Liver (tissue), 9 donors: ENCODE results near the gene TRIM29. TPM values are rescaled to one million over a fixed set of nuclear protein-coding genes. Genes with fewer than 3 reads are reported as not detected.

Source experiments
- DNase-seq: peaks from one replicate; pipeline ENCODE4 v3.0.0-alpha.2; 2017; ENCODE audit warnings: low spot score
- H3K27ac ChIP-seq, 2 donors: one replicate each; pipeline ENCODE4 v1.7.0; 2013; ENCODE audit warnings: inconsistent platforms in 2 of 2, low read length in 2 of 2, control low read depth in 1 of 2, low read depth in 1 of 2, mild to moderate bottlenecking in 1 of 2
- H3K27me3 ChIP-seq, 4 donors: one replicate each; pipeline versions ENCODE4 v1.6.1 to v1.7.0; 2013; ENCODE audit warnings: low read length in 3 of 4, inconsistent platforms in 1 of 4, mild to moderate bottlenecking in 1 of 4, moderate library complexity in 1 of 4; ENCODE audit not compliant: control insufficient read depth in 4 of 4, insufficient read depth in 4 of 4
- H3K36me3 ChIP-seq, 4 donors: one replicate each; pipeline versions ENCODE4 v1.6.1 to v1.7.0; 2013; ENCODE audit warnings: low read length in 3 of 4, mild to moderate bottlenecking in 3 of 4, low read depth in 1 of 4, moderate library complexity in 1 of 4; ENCODE audit not compliant: control insufficient read depth in 4 of 4, insufficient read depth in 3 of 4
- H3K4me1 ChIP-seq, 4 donors: one replicate each; pipeline versions ENCODE4 v1.6.1 to v1.7.0; 2013; ENCODE audit warnings: low read length in 3 of 4, mild to moderate bottlenecking in 3 of 4, moderate library complexity in 1 of 4; ENCODE audit not compliant: control insufficient read depth in 4 of 4, insufficient read depth in 4 of 4
- H3K4me3 ChIP-seq, 3 donors: one replicate each; pipeline versions ENCODE4 v1.6.1 to v1.7.0; 2013; ENCODE audit warnings: low read length in 3 of 3, control low read depth in 1 of 3, low read depth in 1 of 3, mild to moderate bottlenecking in 1 of 3
- H3K9ac ChIP-seq, 2 donors: one replicate each; pipeline ENCODE4 v1.7.0; 2013; ENCODE audit warnings: low read length in 2 of 2, mild to moderate bottlenecking in 2 of 2, moderate library complexity in 2 of 2, control low read depth in 1 of 2, low read depth in 1 of 2
- H3K9me3 ChIP-seq, 4 donors: one replicate each; pipeline versions ENCODE4 v1.6.1 to v1.7.0; 2013; ENCODE audit warnings: low read length in 3 of 4; ENCODE audit not compliant: control insufficient read depth in 4 of 4
- ATF3 ChIP-seq: IDR thresholded peaks from 2 replicates; pipeline ENCODE4 v1.6.1; 2016; ENCODE audit warnings: antibody characterized with exemption
- CTCF ChIP-seq: fragments of 150-350 bp; IDR thresholded peaks from 2 replicates; pipeline ENCODE4 v1.5.1; 2017; ENCODE audit warnings: improper control_type of control experiment, low read depth, low read length; ENCODE audit not compliant: missing input control
- EGR1 ChIP-seq, 2 donors: IDR thresholded peaks; 2 replicates each; pipeline ENCODE4 v1.6.1; 2016 to 2018; ENCODE audit warnings: antibody characterized with exemption in 2 of 2, low read depth in 2 of 2
- FOXA1 ChIP-seq: IDR thresholded peaks from 2 replicates; pipeline ENCODE4 v1.6.1; 2016; ENCODE audit warnings: antibody characterized with exemption
- FOXA2 ChIP-seq: IDR thresholded peaks from 2 replicates; pipeline ENCODE4 v1.6.1; 2016; ENCODE audit warnings: antibody characterized with exemption
- GABPA ChIP-seq, 2 donors: IDR thresholded peaks in 1 of 2; conservative IDR thresholded peaks in 1 of 2; 2 replicates each; pipeline ENCODE4 v1.6.1; 2016; ENCODE audit warnings: antibody characterized with exemption in 2 of 2, mild to moderate bottlenecking in 1 of 2, moderate library complexity in 1 of 2
- HNF4A ChIP-seq, 2 donors: conservative IDR thresholded peaks; 2 replicates each; pipeline ENCODE4 v1.6.1; 2016; ENCODE audit warnings: antibody characterized with exemption in 2 of 2, mild to moderate bottlenecking in 2 of 2
- HNF4G ChIP-seq: IDR thresholded peaks from 2 replicates; pipeline ENCODE4 v1.6.1; 2016; ENCODE audit warnings: antibody characterized with exemption
- JUND ChIP-seq, 2 donors: IDR thresholded peaks; 2 replicates each; pipeline ENCODE4 v1.6.1; 2016; ENCODE audit warnings: antibody characterized with exemption in 2 of 2
- MAX ChIP-seq: IDR thresholded peaks from 2 replicates; pipeline ENCODE4 v1.6.1; 2016; ENCODE audit warnings: antibody characterized with exemption
- NR2F2 ChIP-seq: IDR thresholded peaks from 2 replicates; pipeline ENCODE4 v1.6.1; 2016; ENCODE audit warnings: antibody characterized with exemption
- RAD21 ChIP-seq, 2 donors: IDR thresholded peaks; 2 replicates each; pipeline ENCODE4 v1.6.1; 2016; ENCODE audit warnings: antibody characterized with exemption in 2 of 2, mild to moderate bottlenecking in 2 of 2
- REST ChIP-seq: IDR thresholded peaks from 2 replicates; pipeline ENCODE4 v1.6.1; 2016; ENCODE audit warnings: antibody characterized with exemption, mild to moderate bottlenecking
- RXRA ChIP-seq, 2 donors: IDR thresholded peaks; 2 replicates each; pipeline ENCODE4 v1.6.1; 2017 to 2018; ENCODE audit warnings: antibody characterized with exemption in 2 of 2, mild to moderate bottlenecking in 1 of 2
- SP1 ChIP-seq: IDR thresholded peaks from 2 replicates; pipeline ENCODE4 v1.6.1; 2018; ENCODE audit warnings: antibody characterized with exemption, mild to moderate bottlenecking
- TAF1 ChIP-seq: conservative IDR thresholded peaks from 2 replicates; pipeline ENCODE4 v1.6.1; 2016; ENCODE audit warnings: antibody characterized with exemption, mild to moderate bottlenecking
- YY1 ChIP-seq: IDR thresholded peaks from 2 replicates; pipeline ENCODE4 v1.6.1; 2016; ENCODE audit warnings: antibody characterized with exemption, mild to moderate bottlenecking
- ZBTB33 ChIP-seq: IDR thresholded peaks from 2 replicates; pipeline ENCODE4 v1.6.1; 2016; ENCODE audit warnings: antibody characterized with exemption
- WGBS: extraction: QIAGEN DNeasy Blood & Tissue Kit; methylation state at CpG from one replicate; pipeline ENCODE4 v1.1.7; 2013; 5-methylcytosine and 5-hydroxymethylcytosine counted together
- polyA plus RNA-seq, 2 donors: library from polyadenylated mRNA; stranded (reverse) in 1 of 2; unstranded in 1 of 2; fragments of 200-250 nt in 1 of 2; fragments of >200 nt in 1 of 2; fragmentation: Nextera tagmentation in 1 of 2; extraction: Ambion mirVana in 1 of 2; gene quantifications; one replicate each; pipeline versions ENCODE4 v1.2.1 to v1.2.3, GENCODE V29; 2013 to 2015
- total RNA-seq, 2 donors: library from RNA; depleted of rRNA; stranded (reverse); fragments of >200 nt; gene quantifications; one replicate each; pipeline ENCODE4 v1.2.3, GENCODE V29; 2014
- donor health status: healthy.
- donor health status: healthy.
- donor health status: healthy.
- donor health status: healthy.
- donor health status: healthy.

Gene TRIM29
- total and polyA plus RNA-seq, 4 donors, result 0.22 to 0.89 (median 0.35) TPM

- TF ChIP-seq HNF4G (no peak), ATF3 (no peak), MAX (no peak), ZBTB33 (no peak), JUND (IDR thresholded peaks at IDR 0.05) (no peak), RAD21 (IDR thresholded peaks at IDR 0.05) (no peak), CTCF (no peak), REST (no peak), FOXA1 (no peak), TAF1 (no peak), GABPA (IDR thresholded peaks at IDR 0.05 in 1 of 2, conservative IDR thresholded peaks at IDR 0.05 in 1 of 2) (no peak), RXRA (IDR thresholded peaks at IDR 0.05) (no peak), YY1 (no peak), SP1 (no peak), EGR1 (IDR thresholded peaks at IDR 0.05; ENCODE audit: low read depth in 2 of 2) (no peak), HNF4A (conservative IDR thresholded peaks at IDR 0.05) (no peak), FOXA2 (no peak), NR2F2 (no peak)
These were observed 7.5 kb downstream of the TRIM29 start for GRCh38 chr11:120130176-120130980.

More at GRCh38 chr11:120130176-120130980, 7.5 kb downstream of the TRIM29 start:
- Histone ChIP-seq H3K27me3 (no peaks in the 10 kb centered on the region), H3K36me3 (no peaks in the 10 kb centered on the region), H3K4me1 (no peaks in the 10 kb centered on the region), H3K4me3 (no peak overlapping the region), H3K9me3 (no peaks in the 10 kb centered on the region), H3K27ac (no peak overlapping the region), H3K9ac (no peak overlapping the region)
- 91% methylated on average over 8 of the region's 8 CpGs for WGBS
- DNase-seq, result no peak
